ENCODE measurements around the gene M1AP. TPM values are rescaled to one million over a fixed set of nuclear protein-coding genes. Genes with fewer than 3 reads are reported as not detected.

M1AP gene
- total RNA-seq, 4 donors from 2014 or later: 0.81 TPM; not detected in 3

DNA sequence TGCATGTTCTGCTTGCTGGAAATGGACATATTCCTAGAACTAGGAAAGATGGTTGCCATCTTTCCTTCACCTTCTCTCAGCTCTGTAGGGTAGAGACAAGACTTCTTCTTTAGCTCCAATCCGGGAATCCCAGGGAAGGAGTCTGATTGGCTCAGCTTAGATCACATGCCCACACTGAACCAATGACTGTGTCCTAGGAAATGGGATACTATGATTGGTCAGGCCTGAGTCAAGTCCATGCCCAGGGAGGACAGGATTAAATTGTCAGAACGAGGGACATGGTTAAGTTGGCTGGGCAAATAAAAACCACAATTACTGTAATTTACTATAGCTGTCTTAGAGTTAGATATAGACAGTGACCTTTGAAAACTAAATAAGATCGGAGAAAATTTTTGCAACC, 37.3 kb upstream of the M1AP start:
- no peak overlapping the region for H3K4me3 ChIP-seq
- no peak for ATAC-seq
- H3K36me3 ChIP-seq: peaks cover 0 to 24% of the 10 kb centered on the region in 2 donors
- TF ChIP-seq, protein P1, sequence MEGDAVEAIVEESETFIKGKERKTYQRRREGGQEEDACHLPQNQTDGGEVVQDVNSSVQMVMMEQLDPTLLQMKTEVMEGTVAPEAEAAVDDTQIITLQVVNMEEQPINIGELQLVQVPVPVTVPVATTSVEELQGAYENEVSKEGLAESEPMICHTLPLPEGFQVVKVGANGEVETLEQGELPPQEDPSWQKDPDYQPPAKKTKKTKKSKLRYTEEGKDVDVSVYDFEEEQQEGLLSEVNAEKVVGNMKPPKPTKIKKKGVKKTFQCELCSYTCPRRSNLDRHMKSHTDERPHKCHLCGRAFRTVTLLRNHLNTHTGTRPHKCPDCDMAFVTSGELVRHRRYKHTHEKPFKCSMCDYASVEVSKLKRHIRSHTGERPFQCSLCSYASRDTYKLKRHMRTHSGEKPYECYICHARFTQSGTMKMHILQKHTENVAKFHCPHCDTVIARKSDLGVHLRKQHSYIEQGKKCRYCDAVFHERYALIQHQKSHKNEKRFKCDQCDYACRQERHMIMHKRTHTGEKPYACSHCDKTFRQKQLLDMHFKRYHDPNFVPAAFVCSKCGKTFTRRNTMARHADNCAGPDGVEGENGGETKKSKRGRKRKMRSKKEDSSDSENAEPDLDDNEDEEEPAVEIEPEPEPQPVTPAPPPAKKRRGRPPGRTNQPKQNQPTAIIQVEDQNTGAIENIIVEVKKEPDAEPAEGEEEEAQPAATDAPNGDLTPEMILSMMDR (IDR thresholded peaks at IDR 0.05): no peak
- no peak for TF ChIP-seq POLR2A (IDR thresholded peaks at IDR 0.05)
- TF ChIP-seq EP300 (IDR thresholded peaks at IDR 0.05): no peak
- TF ChIP-seq POLR2AphosphoS5 (IDR thresholded peaks at IDR 0.05): no peak
- H3K27me3 ChIP-seq: no peaks in the 10 kb centered on the region
- WGBS, 2 donors (ENCODE audit: low coverage in 1 of 2): 82 to 90% methylated on average over 3 of the region's 3 CpGs
- no peaks in the 10 kb centered on the region for H3K9me3 ChIP-seq
- H3K27ac ChIP-seq: no peak overlapping the region
- H3K4me1 ChIP-seq: no peaks in the 10 kb centered on the region

DNA sequence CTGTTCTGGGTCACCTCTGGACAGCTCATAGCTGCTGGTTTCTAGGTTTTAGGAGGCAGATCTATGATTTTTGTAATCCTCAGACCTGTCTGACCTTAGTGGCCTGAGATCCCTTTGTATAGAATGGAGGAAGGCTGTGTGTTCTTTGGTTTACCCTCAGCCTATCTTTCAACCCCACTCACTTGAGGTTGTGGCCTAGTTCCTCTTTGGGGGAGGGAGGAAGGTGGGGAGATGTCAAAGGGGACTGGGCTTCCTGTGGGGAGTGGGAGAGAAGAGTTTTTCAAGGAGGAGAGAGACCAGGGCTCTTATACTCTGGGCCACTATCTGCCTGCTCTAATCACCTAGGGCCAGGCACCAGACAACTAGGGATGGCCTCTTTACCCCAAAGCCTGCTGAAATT, 34.4 kb upstream of the M1AP start:
- Histone ChIP-seq H3K4me1 (no peaks in the 10 kb centered on the region), H3K27me3 (no peaks in the 10 kb centered on the region), H3K27ac (no peak overlapping the region), H3K9me3 (no peaks in the 10 kb centered on the region), H3K4me3 (no peak overlapping the region), H3K36me3 (peaks cover 0 to 51% of the 10 kb centered on the region in 2 donors)
- no peak for TF ChIP-seq POLR2A (IDR thresholded peaks at IDR 0.05)
- no peak for ATAC-seq

DNA sequence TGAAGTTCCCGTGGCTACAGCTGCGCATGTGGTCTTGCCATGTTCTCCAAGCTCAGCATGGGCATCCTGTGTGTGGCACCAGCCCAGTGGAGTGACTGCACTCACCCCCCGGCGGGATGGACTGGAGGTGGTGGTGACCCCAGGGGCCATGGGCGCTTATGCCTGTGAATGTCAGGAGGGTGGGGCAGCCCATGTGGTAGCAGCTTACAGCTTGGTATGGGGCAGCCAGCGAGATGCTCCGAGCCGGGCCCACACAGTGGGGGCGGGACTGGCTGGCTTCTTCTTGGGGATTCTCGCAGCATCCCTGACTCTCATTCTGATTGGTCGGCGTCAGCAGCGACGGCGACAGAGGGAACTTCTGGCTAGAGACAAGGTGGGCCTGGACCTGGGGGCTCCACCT, 31.5 kb upstream of the M1AP start:
- Histone ChIP-seq H3K27me3 (no peaks in the 10 kb centered on the region), H3K36me3 (peaks cover 0 to 72% of the 10 kb centered on the region in 2 donors), H3K27ac (no peak overlapping the region), H3K4me1 (no peaks in the 10 kb centered on the region), H3K4me3 (no peak overlapping the region), H3K9me3 (no peaks in the 10 kb centered on the region)
- WGBS, 2 donors (ENCODE audit: low coverage in 1 of 2): 100% methylated on average over 1 of the region's 15 CpGs; no CpG with 5 or more reads in 1 of the 2 donors
- no peak for ATAC-seq
- TF ChIP-seq POLR2A (IDR thresholded peaks at IDR 0.05): no peak
- TF ChIP-seq, protein P1 (IDR thresholded peaks at IDR 0.05): no peak
- no peak for TF ChIP-seq EP300 (IDR thresholded peaks at IDR 0.05)
- TF ChIP-seq POLR2AphosphoS5 (IDR thresholded peaks at IDR 0.05): no peak

DNA sequence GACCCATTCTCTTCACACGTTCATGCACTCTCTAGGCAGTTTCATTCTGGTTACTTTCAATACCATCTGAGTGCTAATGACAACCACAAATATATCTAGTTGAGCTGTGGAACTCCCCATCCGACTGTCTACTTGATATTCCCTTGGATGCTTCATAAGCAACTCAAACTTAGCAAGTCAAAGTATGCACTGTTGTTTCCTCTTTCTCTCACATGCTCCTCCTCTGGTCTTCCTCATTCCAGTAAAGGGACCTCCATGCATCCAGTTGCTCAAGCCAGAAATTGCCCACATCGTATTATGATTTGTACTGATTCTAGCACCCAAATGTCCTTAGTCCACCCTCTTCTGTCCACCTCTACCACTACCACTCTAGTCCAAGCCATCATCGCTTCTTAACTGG, 28.2 kb upstream of the M1AP start:
- Histone ChIP-seq H3K4me3 (no peak overlapping the region), H3K36me3 (peaks cover 0 to 94% of the 10 kb centered on the region in 2 donors)

DNA sequence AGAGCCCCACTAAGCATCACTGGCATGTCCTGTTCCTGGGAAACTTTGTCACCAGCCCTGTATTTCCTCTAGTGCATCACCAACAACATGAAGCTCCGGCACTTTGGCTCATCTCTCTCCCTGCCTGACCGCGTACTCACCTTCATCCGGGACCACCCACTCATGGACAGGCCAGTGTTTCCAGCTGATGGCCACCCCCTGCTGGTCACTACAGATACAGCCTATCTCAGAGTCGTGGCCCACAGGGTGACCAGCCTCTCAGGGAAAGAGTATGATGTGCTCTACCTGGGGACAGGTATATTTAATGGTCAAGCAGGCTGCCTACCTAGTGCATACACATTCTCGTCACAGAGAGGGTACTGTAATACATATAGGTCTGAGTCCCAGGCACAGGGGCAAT, 27.0 kb upstream of the M1AP start:
- H3K27me3 ChIP-seq: no peaks in the 10 kb centered on the region
- ATAC-seq: no peak

More for the DNA sequence above, 28.2 kb upstream of the M1AP start:
- TF ChIP-seq, protein P1 (IDR thresholded peaks at IDR 0.05): no peak
- TF ChIP-seq EP300 (IDR thresholded peaks at IDR 0.05): no peak
- TF ChIP-seq POLR2AphosphoS5 (IDR thresholded peaks at IDR 0.05): no peak
- no peak for TF ChIP-seq POLR2A (IDR thresholded peaks at IDR 0.05)
- no peak for ATAC-seq
- Histone ChIP-seq H3K27me3 (no peaks in the 10 kb centered on the region), H3K4me1 (no peaks in the 10 kb centered on the region), H3K9me3 (no peaks in the 10 kb centered on the region), H3K27ac (no peak overlapping the region)
- 79 to 89% methylated on average over 4 of the region's 4 CpGs for WGBS, 2 donors (ENCODE audit: low coverage in 1 of 2)

More for the DNA sequence above, 27.0 kb upstream of the M1AP start:
- 90 to 100% methylated on average over 1 to 5 of the region's 6 CpGs for WGBS, 2 donors (ENCODE audit: low coverage in 1 of 2)
- Histone ChIP-seq H3K4me1 (no peaks in the 10 kb centered on the region), H3K4me3 (no peak overlapping the region), H3K9me3 (no peaks in the 10 kb centered on the region), H3K36me3 (peaks cover 0 to 93% of the 10 kb centered on the region in 2 donors), H3K27ac (no peak overlapping the region)
- TF ChIP-seq POLR2A (IDR thresholded peaks at IDR 0.05) (no peak), EP300 (IDR thresholded peaks at IDR 0.05) (no peak), POLR2AphosphoS5 (IDR thresholded peaks at IDR 0.05) (no peak)
- TF ChIP-seq, protein P1 (IDR thresholded peaks at IDR 0.05): no peak
